Brain microvascular endothelial cell (primary cell): ENCODE results near the gene LRRIQ4.

Source experiments
- DNase-seq: peaks from one replicate; pipeline ENCODE4 v3.0.0-alpha.2; 2020
- H3K27ac ChIP-seq: fragments of 250-450 bp; sonication (Bioruptor Pico); 2 replicates; pipeline ENCODE4 v1.5.1; 2020; ENCODE audit warnings: mild to moderate bottlenecking, moderate library complexity
- H3K27me3 ChIP-seq: fragments of 250-450 bp; sonication (Bioruptor Pico); replicated peaks from 2 replicates; pipeline ENCODE4 v1.5.1; 2020; ENCODE audit warnings: mild to moderate bottlenecking
- H3K36me3 ChIP-seq: fragments of 250-450 bp; sonication (Bioruptor Pico); replicated peaks from 2 replicates; pipeline ENCODE4 v1.5.1; 2020; ENCODE audit warnings: mild to moderate bottlenecking
- H3K4me3 ChIP-seq: 2 replicates; pipeline ENCODE4 v1.5.1; 2011; ENCODE audit warnings: low read depth, mild to moderate bottlenecking, control low read depth, low read length, moderate library complexity
- CTCF ChIP-seq: IDR thresholded peaks from 2 replicates; pipeline ENCODE4 v1.5.1; 2011; ENCODE audit warnings: low read depth, mild to moderate bottlenecking, moderate library complexity, low read length, control low read depth, inconsistent platforms; ENCODE audit errors: missing control alignments
- in situ Hi-C: cut with HindIII; loops from 2 replicates; pipeline ENCODE4 v1.10.0; 2017; ENCODE audit warnings: low sequenced_read_pairs, low pct_ligation_motif_present

The LRRIQ4 gene

GRCh38 chr3:169886671-169887070 lies 74.0 kb downstream of the LRRIQ4 start:
- no peak for TF ChIP-seq CTCF
- Histone ChIP-seq H3K4me3 (no peak overlapping the region), H3K27ac (no peak overlapping the region), H3K27me3 (no peaks in the 10 kb centered on the region), H3K36me3 (no peaks in the 10 kb centered on the region)
- no peak for DNase-seq
- in situ Hi-C loops: no loop called here
